A549 (cell line): Measurements from ENCODE around the gene SSNA1. TPM values are rescaled to one million over a fixed set of nuclear protein-coding genes. Genes with fewer than 3 reads are reported as not detected.

ENCODE experiments used
- ATAC-seq, 2 experiments: fragments of 200-7000 bp in 1 of 2; fragments of >200 bp in 1 of 2; cut with Nextera tagmentation in 1 of 2; cut with Tn5 transposase in 1 of 2; 3 replicates each; pipeline versions ENCODE4 v1.8.0 to v1.9.1; 2018 to 2020; ENCODE audit warnings: mild to moderate bottlenecking in 1 of 2, moderate library complexity in 1 of 2
- CTCF ChIA-PET: fragments of 300-600 bp; sonication (Branson Sonifier 250); formaldehyde crosslinking; extraction: SDS; loops from one replicate; lab custom pipeline; 2021; ENCODE audit warnings: antibody characterized with exemption, inconsistent platforms; lab: Yijun Ruan, JAX
- POLR2A ChIA-PET: fragments of 350-600 bp; formaldehyde crosslinking; extraction: SDS; loops from one replicate; lab custom pipeline; 2021; ENCODE audit warnings: antibody characterized with exemption, inconsistent platforms; lab: Yijun Ruan, JAX
- DNase-seq, 2 experiments: peaks; one replicate each; pipeline versions ENCODE4 v3.0.0 to v3.0.0-alpha.2; 2011 to 2016; ENCODE audit warnings: low read depth in 1 of 2, low spot score in 1 of 2
- FAIRE-seq: peaks from 2 replicates; lab custom pipeline; 2011; peaks lifted over from hg19 to GRCh38; lab: Jason Lieb, UNC
- H3K27ac ChIP-seq, 2 experiments: fragments of >200 bp; sonication (Bioruptor Twin); formaldehyde crosslinking; 3 replicates each; pipeline ENCODE4 v1.5.1; 2016 to 2017
- H3K4me1 ChIP-seq: fragments of >200 bp; sonication (Bioruptor Twin); formaldehyde crosslinking; 3 replicates; pipeline ENCODE4 v1.6.1; 2016
- H3K4me2 ChIP-seq: fragments of >200 bp; sonication (Bioruptor Twin); formaldehyde crosslinking; 3 replicates; pipeline ENCODE4 v1.6.1; 2016
- H3K4me3 ChIP-seq: fragments of >200 bp; sonication (Bioruptor Twin); formaldehyde crosslinking; 3 replicates; pipeline ENCODE4 v1.5.1; 2016
- H3K9me3 ChIP-seq: fragments of >200 bp; sonication (Bioruptor Twin); formaldehyde crosslinking; 3 replicates; pipeline ENCODE4 v1.6.1; 2016
- CBX2 ChIP-seq: fragments of 200-600 bp; sonication (generic); IDR thresholded peaks from 2 replicates; pipeline ENCODE4 v1.6.1; 2016; ENCODE audit warnings: low read depth, mild to moderate bottlenecking, borderline replicate concordance
- CHD2 ChIP-seq: fragments of 150-350 bp; IDR thresholded peaks from 2 replicates; pipeline ENCODE4 v1.6.1; 2014; ENCODE audit warnings: low read length; ENCODE audit not compliant: partially characterized antibody
- CTCF ChIP-seq: fragments of >200 bp; sonication (Bioruptor Twin); formaldehyde crosslinking; IDR thresholded peaks from 3 replicates; pipeline ENCODE4 v1.5.1; 2016
- EHF ChIP-seq: fragments of 250-450 bp; sonication (Bioruptor Pico); IDR thresholded peaks from 2 replicates; pipeline ENCODE4 v1.5.0; 2020; ENCODE audit warnings: mild to moderate bottlenecking
- EHMT2 ChIP-seq: fragments of 200-600 bp; sonication (generic); IDR thresholded peaks from 2 replicates; pipeline ENCODE4 v1.6.1; 2016; ENCODE audit warnings: antibody characterized with exemption, low read depth, mild to moderate bottlenecking, moderate library complexity
- ELK1 ChIP-seq: fragments of 150-350 bp; IDR thresholded peaks from 2 replicates; pipeline ENCODE4 v1.6.1; 2014; ENCODE audit warnings: low read depth, mild to moderate bottlenecking, low read length
- FOSL2 ChIP-seq, 2 experiments: fragments of 450-650 bp in 1 of 2; fragments of >200 bp in 1 of 2; sonication (Bioruptor Twin) in 1 of 2; formaldehyde crosslinking; IDR thresholded peaks; 2 replicates each; pipeline versions ENCODE4 v1.5.0 to v1.6.1; 2016 to 2020; ENCODE audit warnings: mild to moderate bottlenecking in 1 of 2, moderate library complexity in 1 of 2
- HDAC2 ChIP-seq: fragments of 200-600 bp; sonication (generic); IDR thresholded peaks from 2 replicates; pipeline ENCODE4 v1.6.1; 2016
- HEYL ChIP-seq: fragments of 250-450 bp; sonication (Bioruptor Pico); IDR thresholded peaks from 2 replicates; pipeline ENCODE4 v1.8.0; 2021; ENCODE audit warnings: mild to moderate bottlenecking, moderate library complexity
- HMGXB4 ChIP-seq: fragments of 250-450 bp; sonication (Bioruptor Pico); IDR thresholded peaks from 2 replicates; pipeline ENCODE4 v1.5.0; 2021; ENCODE audit warnings: mild to moderate bottlenecking, moderate library complexity, borderline replicate concordance
- MAFK ChIP-seq: fragments of 450-650 bp; IDR thresholded peaks from 2 replicates; pipeline ENCODE4 v1.6.1; 2014; ENCODE audit not compliant: partially characterized antibody
- MAX ChIP-seq: IDR thresholded peaks from 2 replicates; pipeline ENCODE4 v1.6.1; 2012
- MAZ ChIP-seq: fragments of 150-350 bp; IDR thresholded peaks from 2 replicates; pipeline ENCODE4 v1.6.1; 2014; ENCODE audit warnings: antibody characterized with exemption, low read depth, low read length, borderline replicate concordance
- NPAS2 ChIP-seq: fragments of 250-450 bp; sonication (Bioruptor Pico); IDR thresholded peaks from 2 replicates; pipeline ENCODE4 v1.8.0; 2022; ENCODE audit warnings: mild to moderate bottlenecking, moderate library complexity, borderline replicate concordance
- PBX3 ChIP-seq: IDR thresholded peaks from 2 replicates; pipeline ENCODE4 v1.6.1; 2012
- POLR2A ChIP-seq: IDR thresholded peaks from 2 replicates; pipeline ENCODE4 v1.6.1; 2012; ENCODE audit warnings: mild to moderate bottlenecking, low read length
- POLR2AphosphoS2 ChIP-seq: conservative IDR thresholded peaks from 2 replicates; pipeline ENCODE4 v1.6.1; 2012; ENCODE audit warnings: low read length, improper control_type of control experiment, inconsistent platforms
- RAD21 ChIP-seq, 2 experiments: fragments of >200 bp in 1 of 2; sonication (Bioruptor Twin) in 1 of 2; formaldehyde crosslinking in 1 of 2; IDR thresholded peaks in 1 of 2; conservative IDR thresholded peaks in 1 of 2; 2 replicates in 1 of 2; 3 replicates in 1 of 2; pipeline ENCODE4 v1.6.1; 2012 to 2018; ENCODE audit warnings: inconsistent platforms in 1 of 2
- RARB ChIP-seq: fragments of 250-450 bp; sonication (Bioruptor Pico); IDR thresholded peaks from 2 replicates; pipeline ENCODE4 v1.8.0; 2021; ENCODE audit warnings: mild to moderate bottlenecking, moderate library complexity
- RFX5 ChIP-seq: fragments of 450-650 bp; IDR thresholded peaks from 2 replicates; pipeline ENCODE4 v1.7.1; 2014; ENCODE audit warnings: antibody characterized with exemption, mild to moderate bottlenecking, moderate library complexity
- SREBF2 ChIP-seq: fragments of 450-650 bp; IDR thresholded peaks from 2 replicates; pipeline ENCODE4 v1.6.1; 2014; ENCODE audit warnings: mild to moderate bottlenecking, moderate library complexity
- TP53 ChIP-seq: fragments of 250-450 bp; sonication (Bioruptor Pico); IDR thresholded peaks from 2 replicates; pipeline ENCODE4 v1.5.0; 2021; ENCODE audit warnings: mild to moderate bottlenecking, moderate library complexity
- ZC3H11A ChIP-seq: fragments of 450-650 bp; IDR thresholded peaks from 2 replicates; pipeline ENCODE4 v1.6.1; 2014; ENCODE audit warnings: antibody characterized with exemption, mild to moderate bottlenecking
- ZSCAN20 ChIP-seq: fragments of 250-450 bp; sonication (Bioruptor Pico); IDR thresholded peaks from 2 replicates; pipeline ENCODE4 v1.8.0; 2022; ENCODE audit warnings: mild to moderate bottlenecking, moderate library complexity
- WGBS: methylation state at CpG from one replicate; pipeline ENCODE4 v1.1.6; 2017; ENCODE audit errors: missing lambda C conversion rate; 5-methylcytosine and 5-hydroxymethylcytosine counted together
- polyA plus RNA-seq, 4 experiments: library from polyadenylated mRNA; depleted of rRNA in 3 of 4; stranded (reverse); fragments of >200 nt; fragmentation: RNase III in 1 of 4; extraction: RNeasy Plus Mini Kit Qiagen cat#74134 plus additional on column Dnase treatment in 1 of 4; gene quantifications; 2 replicates in 3 of 4; 3 replicates in 1 of 4; pipeline ENCODE4 v1.2.3, GENCODE V29; 2011 to 2017
- TF ChIP-seq, protein P1 (sequence below): fragments of 450-650 bp; IDR thresholded peaks from 2 replicates; pipeline ENCODE4 v1.6.1; 2014; ENCODE audit warnings: antibody characterized with exemption

The SSNA1 gene
- polyA plus RNA-seq, 2 of the 4 experiments (the other 2 are of a cell fraction) = 54.1 to 102 TPM

- FAIRE-seq (no peak), DNase-seq (no peak), ATAC-seq (no peak)
- no peak for TF ChIP-seq PBX3
- no peak for TF ChIP-seq MAX
- H3K9me3 ChIP-seq = no peaks in the 10 kb centered on the region
- peak overlapping the region; percentile 76; the same call in 2 of the 3 replicates for H3K4me2 ChIP-seq
- CTCF ChIA-PET = interaction anchor here (0.6 to 7.4 kb wide), 7 partner anchors 7 to 73 kb away, joined by 3 to 57 read pairs (median 6); partner anchors contain the start of genes LRRC26, RNF224, SSNA1 and TMEM210
- H3K4me3 ChIP-seq = no peak overlapping the region
- POLR2A ChIA-PET = interaction anchor here (1.0 kb wide), 1 partner anchor 41 kb away, joined by 4 read pairs; no protein-coding TSS in a partner anchor
- no peak overlapping the region; a peak in 1 of 6 replicates for H3K27ac ChIP-seq
- 88% methylated on average over 13 of the region's 22 CpGs for WGBS
- H3K4me1 ChIP-seq = peaks cover 38% of the 10 kb centered on the region
Observed at GRCh38 chr9:137163805-137164204, 24.7 kb upstream of the SSNA1 start.

DNA sequence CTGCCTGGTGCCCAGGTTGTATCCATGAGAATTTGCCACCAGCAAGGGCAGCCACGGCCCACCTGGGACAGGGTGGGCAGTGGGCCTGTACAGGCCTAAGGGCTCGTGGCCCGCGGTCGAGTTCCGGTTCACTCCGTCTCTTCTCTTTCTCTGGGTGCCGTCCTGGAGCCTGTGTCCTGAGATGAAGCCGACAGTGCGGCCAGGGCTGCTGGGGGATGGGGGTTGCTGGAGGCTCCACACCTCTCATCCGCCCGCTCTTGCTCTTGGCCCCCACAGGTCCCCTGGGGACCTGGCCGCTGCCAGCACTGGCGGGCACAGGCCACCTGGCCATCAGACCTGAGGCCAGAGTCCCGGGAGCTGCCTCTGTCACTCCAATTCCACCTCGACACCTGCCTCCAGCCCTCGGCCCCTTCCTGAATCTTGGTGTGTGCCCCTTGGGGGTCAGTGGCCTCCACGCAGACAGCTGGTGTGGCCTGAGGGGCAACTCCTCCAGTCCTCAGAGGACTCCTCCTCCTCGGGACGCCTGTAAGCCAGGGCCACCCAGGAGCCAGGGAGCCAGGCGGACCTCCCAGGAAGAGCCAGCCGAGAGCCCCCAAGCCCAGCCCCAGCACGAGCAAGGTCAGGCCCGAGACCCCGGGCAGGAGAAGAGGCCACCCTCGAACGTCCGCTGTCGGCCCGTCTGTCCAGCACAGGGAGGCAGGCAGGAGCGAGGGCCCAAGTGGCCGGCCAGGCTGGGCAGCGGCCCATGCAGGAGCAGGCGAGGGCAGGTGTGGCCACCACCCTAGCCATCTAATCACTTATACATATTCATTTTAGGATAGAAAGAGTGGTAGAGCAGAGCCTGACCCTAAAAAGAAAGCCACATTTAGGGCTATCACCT is 23.9 kb upstream of the SSNA1 start:
- no peak for DNase-seq
- H3K4me2 ChIP-seq = no peak overlapping the region
- FAIRE-seq = no peak
- 78% methylated on average over 25 of the region's 34 CpGs for WGBS
- H3K4me1 ChIP-seq = peaks cover 39% of the 10 kb centered on the region
- no peak overlapping the region for H3K4me3 ChIP-seq
- ATAC-seq = no peak
- ChIA-PET POLR2A (no interaction called here), CTCF (interaction anchor here (0.6 to 7.4 kb wide), 6 partner anchors 12 to 72 kb away, joined by 3 to 57 read pairs (median 8); partner anchors contain the start of genes RNF224 and SSNA1)
- H3K9me3 ChIP-seq = no peaks in the 10 kb centered on the region
- H3K27ac ChIP-seq = no peak overlapping the region
- TF ChIP-seq MAFK (no peak), HEYL (CRISPR knock-in tag) (no peak), MAZ (no peak), ZC3H11A (no peak), RARB (CRISPR knock-in tag) (no peak), CBX2 (no peak), ZSCAN20 (CRISPR knock-in tag) (no peak), CHD2 (no peak), ELK1 (no peak), RAD21 (conservative IDR thresholded peaks at IDR 0.05 in 1 of 2, IDR thresholded peaks at IDR 0.05 in 1 of 2) (no peak)
- TF ChIP-seq, protein P1, sequence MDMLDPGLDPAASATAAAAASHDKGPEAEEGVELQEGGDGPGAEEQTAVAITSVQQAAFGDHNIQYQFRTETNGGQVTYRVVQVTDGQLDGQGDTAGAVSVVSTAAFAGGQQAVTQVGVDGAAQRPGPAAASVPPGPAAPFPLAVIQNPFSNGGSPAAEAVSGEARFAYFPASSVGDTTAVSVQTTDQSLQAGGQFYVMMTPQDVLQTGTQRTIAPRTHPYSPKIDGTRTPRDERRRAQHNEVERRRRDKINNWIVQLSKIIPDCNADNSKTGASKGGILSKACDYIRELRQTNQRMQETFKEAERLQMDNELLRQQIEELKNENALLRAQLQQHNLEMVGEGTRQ = no peak
- TF ChIP-seq, all 56 proteins: peak for 0

- FAIRE-seq (no peak), ATAC-seq (no peak), DNase-seq (no peak)
- H3K9me3 ChIP-seq = no peaks in the 10 kb centered on the region
- H3K4me2 ChIP-seq = no peak overlapping the region
- POLR2A ChIA-PET = no interaction called here
- CTCF ChIA-PET = interaction anchor here (1.3 to 16.5 kb wide), 5 partner anchors 12 to 62 kb away, joined by 3 to 156 read pairs (median 13); partner anchors contain the start of genes ANAPC2, RNF224 and SSNA1
- H3K4me3 ChIP-seq = no peak overlapping the region
- H3K27ac ChIP-seq = no peak overlapping the region
- 90% methylated on average over 28 of the region's 32 CpGs for WGBS
- peaks cover 46% of the 10 kb centered on the region for H3K4me1 ChIP-seq
- TF ChIP-seq EHF (CRISPR knock-in tag) (no peak), MAFK (no peak), SREBF2 (no peak), RAD21 (conservative IDR thresholded peaks at IDR 0.05 in 1 of 2, IDR thresholded peaks at IDR 0.05 in 1 of 2) (no peak), HDAC2 (no peak), CTCF (no peak), EHMT2 (no peak), NPAS2 (CRISPR knock-in tag) (no peak), RFX5 (no peak), POLR2AphosphoS2 (no peak), TP53 (CRISPR knock-in tag) (no peak), FOSL2 (IDR thresholded peaks at IDR 0.05) (no peak), FOSL2 (CRISPR knock-in tag; IDR thresholded peaks at IDR 0.05) (no peak), HMGXB4 (CRISPR knock-in tag) (no peak), POLR2A (no peak)
Observed at GRCh38 chr9:137165250-137165836, 23.1 kb upstream of the SSNA1 start.
